Endothelial cell of umbilical vein (primary cell): ENCODE data around the gene SLAMF6. TPM values are rescaled to one million over a fixed set of nuclear protein-coding genes. Genes with fewer than 3 reads are reported as not detected.

Experiments used
- BruUV-seq: library from RNA; stranded (reverse); fragments of 400-500 nt; replicated peaks from 2 replicates; lab custom pipeline; 2021; lab: Mats Ljungman, UMichigan
- CTCF ChIA-PET: fragments of 300-600, 350-600 bp; sonication (Branson Sonifier 250); formaldehyde crosslinking; loops from one replicate; lab custom pipeline; 2021; ENCODE audit warnings: antibody characterized with exemption, inconsistent platforms; lab: Charles Lee
- POLR2A ChIA-PET: fragments of 300-600, 350-600 bp; sonication (Branson Sonifier 250); formaldehyde crosslinking; loops from one replicate; lab custom pipeline; 2021; ENCODE audit warnings: antibody characterized with exemption, inconsistent platforms; lab: Charles Lee
- DNase-seq: peaks from one replicate; pipeline ENCODE4 v3.0.0-alpha.2; 2011; ENCODE audit warnings: low read depth, low spot score
- FAIRE-seq: peaks from 2 replicates; lab custom pipeline; 2011; peaks lifted over from hg19 to GRCh38; lab: Jason Lieb, UNC
- H2AFZ ChIP-seq: 2 replicates; pipeline ENCODE4 v1.6.0; 2012; ENCODE audit warnings: low read depth, low read length, control low read depth, inconsistent platforms
- H3K27ac ChIP-seq: 2 replicates; pipeline ENCODE4 v1.5.1; 2011; ENCODE audit warnings: low read depth, mild to moderate bottlenecking, control low read depth, low read length, moderate library complexity; ENCODE audit not compliant: insufficient read depth
- H3K27me3 ChIP-seq, 2 experiments: 2 replicates each; pipeline versions ENCODE4 v1.6.0 to v1.6.1; 2011; ENCODE audit warnings: low read length in 2 of 2, mixed read lengths in 1 of 2; ENCODE audit not compliant: control insufficient read depth in 2 of 2, insufficient read depth in 2 of 2
- H3K36me3 ChIP-seq, 2 experiments: 2 replicates in 1 of 2; 3 replicates in 1 of 2; pipeline ENCODE4 v1.5.1; 2011; ENCODE audit warnings: low read length in 2 of 2, mild to moderate bottlenecking in 1 of 2, moderate library complexity in 1 of 2; ENCODE audit not compliant: control insufficient read depth in 2 of 2, insufficient read depth in 2 of 2; ENCODE audit errors: extremely low read depth in 1 of 2
- H3K4me1 ChIP-seq: 3 replicates; pipeline ENCODE4 v1.5.1; 2011; ENCODE audit warnings: mild to moderate bottlenecking, low read length; ENCODE audit not compliant: control insufficient read depth, insufficient read depth; ENCODE audit errors: extremely low read depth
- H3K4me2 ChIP-seq: 2 replicates; pipeline ENCODE4 v1.6.1; 2011; ENCODE audit warnings: low read length, control low read depth, mixed read lengths; ENCODE audit not compliant: insufficient read depth
- H3K4me3 ChIP-seq, 3 experiments: fragments of 200-600 bp in 1 of 3; sonication (generic), shearing (Covaris generic) in 1 of 3; replicated peaks in 1 of 3; 2 replicates each; pipeline ENCODE4 v1.5.1; 2011 to 2016; ENCODE audit warnings: control low read depth in 3 of 3, low read length in 3 of 3, mild to moderate bottlenecking in 2 of 3, inconsistent platforms in 1 of 3, low read depth in 1 of 3, moderate library complexity in 1 of 3; ENCODE audit not compliant: insufficient read depth in 1 of 3
- H3K79me2 ChIP-seq: 2 replicates; pipeline ENCODE4 v1.6.0; 2012; ENCODE audit warnings: low read length, inconsistent platforms; ENCODE audit not compliant: control insufficient read depth, insufficient read depth
- H3K9ac ChIP-seq: replicated peaks from 2 replicates; pipeline ENCODE3; 2011; ENCODE audit warnings: low read length, control low read depth; ENCODE audit not compliant: insufficient read depth; ENCODE audit errors: extremely low read depth
- H3K9me1 ChIP-seq: replicated peaks from 3 replicates; pipeline ENCODE4 v1.6.0; 2011; ENCODE audit warnings: mild to moderate bottlenecking, low read length; ENCODE audit not compliant: control insufficient read depth, insufficient read depth; ENCODE audit errors: extremely low read depth
- H3K9me3 ChIP-seq: replicated peaks from 2 replicates; pipeline ENCODE4 v1.5.1; 2012; ENCODE audit warnings: low read length, inconsistent platforms; ENCODE audit not compliant: control insufficient read depth, insufficient read depth
- H4K20me1 ChIP-seq: replicated peaks from 2 replicates; pipeline ENCODE3; 2011; ENCODE audit warnings: mild to moderate bottlenecking, low read length; ENCODE audit not compliant: control insufficient read depth, insufficient read depth; ENCODE audit errors: extremely low read depth
- CTCF ChIP-seq, 2 donors: IDR thresholded peaks; 1 replicate in 1 of 2; 2 replicates in 1 of 2; pipeline ENCODE4 v1.5.1; 2011; ENCODE audit warnings: low read length in 2 of 2, mild to moderate bottlenecking in 2 of 2, moderate library complexity in 2 of 2, control low read depth in 1 of 2, inconsistent platforms in 1 of 2, low read depth in 1 of 2; ENCODE audit not compliant: insufficient read depth in 1 of 2; ENCODE audit errors: extremely low read depth in 1 of 2
- EZH2 ChIP-seq: IDR thresholded peaks from 2 replicates; pipeline ENCODE4 v1.6.1; 2012; ENCODE audit warnings: borderline replicate concordance, low read depth, mild to moderate bottlenecking, moderate library complexity, low read length, inconsistent platforms; ENCODE audit not compliant: severe bottlenecking
- FOS ChIP-seq: IDR thresholded peaks from 2 replicates; pipeline ENCODE4 v1.6.1; 2011; ENCODE audit warnings: mild to moderate bottlenecking, low read length, moderate library complexity, borderline replicate concordance; ENCODE audit not compliant: insufficient read depth
- GATA2 ChIP-seq: IDR thresholded peaks from 2 replicates; pipeline ENCODE4 v1.7.0; 2011; ENCODE audit warnings: low read depth, mild to moderate bottlenecking, moderate library complexity, mixed read lengths, low read length; ENCODE audit not compliant: insufficient read length, insufficient read depth
- JUN ChIP-seq: IDR thresholded peaks from 2 replicates; pipeline ENCODE4 v1.6.1; 2011; ENCODE audit warnings: borderline replicate concordance, low read depth; ENCODE audit not compliant: insufficient read length, insufficient read depth
- MYC ChIP-seq: IDR thresholded peaks from one replicate; pipeline ENCODE4 v1.6.1; 2011; ENCODE audit warnings: mild to moderate bottlenecking, low read depth, low read length
- POLR2A ChIP-seq: IDR thresholded peaks from 2 replicates; pipeline ENCODE4 v1.6.1; 2012; ENCODE audit warnings: low read depth, mild to moderate bottlenecking, control low read depth, low read length
- POLR2AphosphoS5 ChIP-seq: IDR thresholded peaks from 2 replicates; pipeline ENCODE4 v1.6.1; 2012; ENCODE audit warnings: low read depth, mild to moderate bottlenecking, control low read depth, low read length, moderate library complexity; ENCODE audit not compliant: insufficient read depth
- dilution Hi-C: fragments of 300-500 bp; cut with MboI; formaldehyde crosslinking; loops from one replicate; pipeline ENCODE4 v1.15.0; 2019; ENCODE audit warnings: low sequenced_read_pairs; ENCODE audit not compliant: extremely low pct_ligation_motif_present
- intact Hi-C: fragments of 100-400 bp; cut with micrococcal nuclease; formaldehyde crosslinking; loops from one replicate; pipeline ENCODE4 v1.10.0; 2022
- polyA plus RNA-seq, 4 experiments: library from polyadenylated mRNA; depleted of rRNA in 3 of 4; stranded (reverse) in 3 of 4; unstranded in 1 of 4; fragments of >200 nt; gene quantifications; 2 replicates each; pipeline versions ENCODE4 v1.2.1 to v1.2.3, GENCODE V29; 2011 to 2012; ENCODE audit warnings: missing spikeins in 1 of 4
- total RNA-seq: library from RNA; stranded (reverse); gene quantifications from 2 replicates; pipeline ENCODE4 v1.2.3, GENCODE V29; 2021
- TF ChIP-seq, protein P1 (sequence below): IDR thresholded peaks from 2 replicates; pipeline ENCODE4 v1.6.1; 2011; ENCODE audit not compliant: insufficient read depth, insufficient read length

SLAMF6 gene
- total and polyA plus RNA-seq, 2 donors (not counting 3 experiments of a cell fraction or from before 2014, with no cell fraction given), result not detected

DNA sequence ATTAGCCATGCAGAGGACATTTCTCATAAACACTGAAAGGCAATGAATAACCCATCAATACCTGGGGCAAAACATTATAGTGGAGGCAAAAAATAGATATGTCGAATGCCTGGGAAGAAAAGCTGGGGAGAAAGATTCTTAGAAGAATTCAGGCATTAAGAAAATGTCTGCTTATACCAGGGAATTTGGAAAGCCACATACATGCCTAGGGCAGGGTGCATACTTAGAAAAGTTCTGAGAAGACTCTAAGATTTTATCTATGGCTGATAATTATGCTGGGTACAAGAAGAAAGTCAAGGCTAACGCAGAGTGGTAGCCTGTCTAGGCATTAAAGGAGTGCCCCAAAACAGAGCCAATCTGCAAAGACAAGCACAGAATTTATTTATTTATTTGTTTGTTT, 18.4 kb downstream of the SLAMF6 start:
- intact Hi-C loops (no loop called here), dilution Hi-C loops (no loop called here)
- POLR2A ChIA-PET, result no interaction called here
- no peaks in the 10 kb centered on the region for H3K79me2 ChIP-seq
- no peak for FAIRE-seq
- H3K36me3 ChIP-seq, result no peaks in the 10 kb centered on the region
- no peak overlapping the region for H3K4me3 ChIP-seq
- no peak overlapping the region for H3K4me2 ChIP-seq
- no peaks in the 10 kb centered on the region for H3K27me3 ChIP-seq
- CTCF ChIA-PET, result no interaction called here
- H3K27ac ChIP-seq, result no peak overlapping the region
- no peaks in the 10 kb centered on the region for H3K9me3 ChIP-seq
- H3K9me1 ChIP-seq, result no peaks in the 10 kb centered on the region
- no peaks in the 10 kb centered on the region for H4K20me1 ChIP-seq
- H3K9ac ChIP-seq, result no peak overlapping the region
- no peak overlapping the region for H2AFZ ChIP-seq
- no peak for DNase-seq
- no peaks in the 10 kb centered on the region for H3K4me1 ChIP-seq
- BruUV-seq, result no TSS peak
- TF ChIP-seq, protein P1, sequence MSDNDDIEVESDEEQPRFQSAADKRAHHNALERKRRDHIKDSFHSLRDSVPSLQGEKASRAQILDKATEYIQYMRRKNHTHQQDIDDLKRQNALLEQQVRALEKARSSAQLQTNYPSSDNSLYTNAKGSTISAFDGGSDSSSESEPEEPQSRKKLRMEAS, result no peak
- TF ChIP-seq POLR2AphosphoS5 (no peak), CTCF (IDR thresholded peaks at IDR 0.05; ENCODE audit: extremely low read depth in 1 of 2, insufficient read depth in 1 of 2, low read depth in 1 of 2, low read length in 2 of 2) (no peak), JUN (no peak), POLR2A (no peak), GATA2 (no peak), FOS (no peak), EZH2 (no peak), MYC (no peak)
